ENCODE results near the gene OPA3. TPM values are rescaled to one million over a fixed set of nuclear protein-coding genes. Genes with fewer than 3 reads are reported as not detected.

The OPA3 gene
- total RNA-seq, 1 donor from 2014 or later: 14.8 TPM

- Mint-ChIP-seq H3K36me3 (ENCODE audit: low read depth) (peaks cover 2% of the 10 kb centered on the region), H3K4me1 (ENCODE audit: low read depth) (peaks cover 58% of the 10 kb centered on the region), H3K9me3 (ENCODE audit: low read depth) (no peaks in the 10 kb centered on the region), H3K27ac (ENCODE audit: unreplicated experiment) (peak overlapping the region; percentile 68), H3K27me3 (ENCODE audit: low read depth) (no peaks in the 10 kb centered on the region), H3K4me3 (ENCODE audit: unreplicated experiment) (peak overlapping the region; percentile 96)
- no peak for DNase-seq (ENCODE audit: low spot score)
- peak; percentile 21 for TF ChIP-seq CTCF (IDR thresholded peaks at IDR 0.05)
Measured at GRCh38 chr19:45508861-45509691, 75.5 kb downstream of the OPA3 start.

GRCh38 chr19:45508417-45508860 lies 76.2 kb downstream of the OPA3 start:
- Mint-ChIP-seq H3K27ac (ENCODE audit: unreplicated experiment) (peak overlapping the region; percentile 70), H3K36me3 (ENCODE audit: low read depth) (peaks cover 2% of the 10 kb centered on the region), H3K4me1 (ENCODE audit: low read depth) (peaks cover 52% of the 10 kb centered on the region), H3K4me3 (ENCODE audit: unreplicated experiment) (peak overlapping the region; percentile 96), H3K27me3 (ENCODE audit: low read depth) (no peaks in the 10 kb centered on the region), H3K9me3 (ENCODE audit: low read depth) (no peaks in the 10 kb centered on the region)
- no peak for TF ChIP-seq CTCF (IDR thresholded peaks at IDR 0.05)
- no peak for DNase-seq (ENCODE audit: low spot score)

- no peak for DNase-seq (ENCODE audit: low spot score)
- Mint-ChIP-seq H3K36me3 (ENCODE audit: low read depth) (peaks cover 2% of the 10 kb centered on the region), H3K27ac (ENCODE audit: unreplicated experiment) (peak overlapping the region; percentile 70), H3K27me3 (ENCODE audit: low read depth) (no peaks in the 10 kb centered on the region), H3K9me3 (ENCODE audit: low read depth) (no peaks in the 10 kb centered on the region), H3K4me1 (ENCODE audit: low read depth) (peaks cover 49% of the 10 kb centered on the region), H3K4me3 (ENCODE audit: unreplicated experiment) (peak overlapping the region; percentile 96)
- no peak for TF ChIP-seq CTCF (IDR thresholded peaks at IDR 0.05)
Measured at GRCh38 chr19:45507872-45508416, 76.7 kb downstream of the OPA3 start.

GRCh38 chr19:45506989-45507871 lies 77.4 kb downstream of the OPA3 start, which contains the start of gene VASP:
Gene VASP, plus strand, starts transcription at chr19:45507479. Its CDS starts 293 bp downstream, at chr19:45507772.
- H3K27ac Mint-ChIP-seq (ENCODE audit: unreplicated experiment): peak within 1 kb of the TSS; percentile 93
- H3K4me1 Mint-ChIP-seq (ENCODE audit: low read depth): peaks cover 46% of the 10 kb centered on the region
- TF ChIP-seq CTCF (IDR thresholded peaks at IDR 0.05): peak; percentile 9
- no peaks in the 10 kb centered on the region for H3K9me3 Mint-ChIP-seq (ENCODE audit: low read depth)
- H3K36me3 Mint-ChIP-seq (ENCODE audit: low read depth): no peaks in the 10 kb centered on the region
- no peaks in the 10 kb centered on the region for H3K27me3 Mint-ChIP-seq (ENCODE audit: low read depth)
- DNase-seq (ENCODE audit: low spot score): no peak
- H3K4me3 Mint-ChIP-seq (ENCODE audit: unreplicated experiment): peak within 1 kb of the TSS; percentile 96
